HG02759 (cell line): ENCODE results near the gene FAAP20.

ENCODE experiments used
- ATAC-seq: cut with Tn5 transposase; IDR thresholded peaks from one replicate; pipeline ENCODE4 v1.9.1; 2021; ENCODE audit warnings: mild to moderate bottlenecking, moderate library complexity; ENCODE audit not compliant: unreplicated experiment

FAAP20 gene

GRCh38 chr1:2194319-2194897 lies at the start of gene FAAP20:
TSS of gene FAAP20 (minus strand) at chr1:2194772. CDS start at chr1:2194749, 23 bp downstream.
- ATAC-seq = peak; percentile 54

- no peak for ATAC-seq
These were observed 48.5 kb upstream of the FAAP20 start for GRCh38 chr1:2242814-2243725.

GRCh38 chr1:2241820-2242219 lies 47.2 kb upstream of the FAAP20 start:
- ATAC-seq = no peak

GRCh38 chr1:2240270-2241156 lies 45.9 kb upstream of the FAAP20 start:
- ATAC-seq = no peak

GRCh38 chr1:2239384-2239985 lies 44.9 kb upstream of the FAAP20 start:
- ATAC-seq = no peak

GRCh38 chr1:2239013-2239370 lies 44.4 kb upstream of the FAAP20 start:
- ATAC-seq = no peak

GRCh38 chr1:2238361-2239012 lies 43.9 kb upstream of the FAAP20 start:
- ATAC-seq = no peak

- no peak for ATAC-seq
These were observed 43.2 kb upstream of the FAAP20 start for GRCh38 chr1:2237773-2238172.

- ATAC-seq = no peak
These were observed 42.4 kb upstream of the FAAP20 start for GRCh38 chr1:2236695-2237677.

- no peak for ATAC-seq
These were observed 40.9 kb upstream of the FAAP20 start for GRCh38 chr1:2235300-2235998.

GRCh38 chr1:2234762-2235113 lies 40.2 kb upstream of the FAAP20 start:
- no peak for ATAC-seq

GRCh38 chr1:2233997-2234761 lies 39.6 kb upstream of the FAAP20 start:
- no peak for ATAC-seq

- ATAC-seq = no peak
These were observed 38.9 kb upstream of the FAAP20 start for GRCh38 chr1:2233468-2233867.

- no peak for ATAC-seq
These were observed 38.4 kb upstream of the FAAP20 start for GRCh38 chr1:2232916-2233438.

- ATAC-seq = no peak
These were observed 37.8 kb upstream of the FAAP20 start for GRCh38 chr1:2232255-2232915.

- ATAC-seq = no peak
These were observed 37.1 kb upstream of the FAAP20 start for GRCh38 chr1:2231532-2232254.
